A673 (cell line): ENCODE results near the gene RASA1. TPM values are rescaled to one million over a fixed set of nuclear protein-coding genes. Genes with fewer than 3 reads are reported as not detected.

Source experiments
- BruUV-seq: library from RNA; stranded (reverse); fragments of 400-500 nt; replicated peaks from 2 replicates; lab custom pipeline; 2021; lab: Mats Ljungman, UMichigan
- CTCF ChIA-PET: fragments of 300-600 bp; sonication (Branson Sonifier 250); formaldehyde crosslinking; loops from one replicate; lab custom pipeline; 2022; ENCODE audit warnings: antibody characterized with exemption; lab: Charles Lee
- POLR2A ChIA-PET: fragments of 300-600 bp; sonication (Branson Sonifier 250); formaldehyde crosslinking; loops from one replicate; lab custom pipeline; 2022; ENCODE audit warnings: antibody characterized with exemption; ENCODE audit not compliant: low non-redundant PET; lab: Charles Lee
- DNase-seq: peaks from one replicate; pipeline ENCODE4 v3.0.0-alpha.2; 2015; ENCODE audit warnings: low spot score
- H3K27ac ChIP-seq: fragments of 200-600 bp; sonication (generic); 2 replicates; pipeline ENCODE4 v1.5.1; 2016; ENCODE audit warnings: mixed run types, low read depth, mild to moderate bottlenecking, mixed read lengths, antibody characterized with exemption, low read length; ENCODE audit not compliant: poor library complexity, severe bottlenecking
- H3K27me3 ChIP-seq: fragments of 200-600 bp; sonication (generic); replicated peaks from 2 replicates; pipeline ENCODE4 v1.6.1; 2017; ENCODE audit warnings: mixed run types, low read depth, mild to moderate bottlenecking, mixed read lengths, antibody characterized with exemption, low read length; ENCODE audit not compliant: insufficient read depth, poor library complexity
- H3K36me3 ChIP-seq: fragments of 200-600 bp; sonication (generic); 2 replicates; pipeline ENCODE4 v1.6.1; 2016; ENCODE audit warnings: mixed run types, mild to moderate bottlenecking, mixed read lengths, antibody characterized with exemption, low read length; ENCODE audit not compliant: insufficient read depth, poor library complexity, severe bottlenecking
- H3K4me1 ChIP-seq: fragments of 200-600 bp; sonication (generic); 2 replicates; pipeline ENCODE4 v1.6.1; 2017; ENCODE audit warnings: mixed run types, mild to moderate bottlenecking, mixed read lengths, antibody characterized with exemption, low read length; ENCODE audit not compliant: insufficient read depth, poor library complexity, severe bottlenecking
- H3K4me3 ChIP-seq: fragments of 200-600 bp; sonication (generic); 2 replicates; pipeline ENCODE4 v1.5.1; 2016; ENCODE audit warnings: low read depth, mixed run types, mild to moderate bottlenecking, mixed read lengths, low read length; ENCODE audit not compliant: poor library complexity, severe bottlenecking
- H3K9me3 ChIP-seq: fragments of 200-600 bp; sonication (generic); 2 replicates; pipeline ENCODE4 v1.6.1; 2016; ENCODE audit warnings: mixed run types, low read depth, mild to moderate bottlenecking, mixed read lengths, antibody characterized with exemption, low read length; ENCODE audit not compliant: poor library complexity, severe bottlenecking
- CTCF ChIP-seq: fragments of 300-800, 200-600 bp; sonication (generic); conservative IDR thresholded peaks from 2 replicates; pipeline ENCODE4 v1.5.1; 2017; ENCODE audit warnings: low read depth, mild to moderate bottlenecking, antibody characterized with exemption, low read length, moderate library complexity, mixed read lengths
- EZH2 ChIP-seq: fragments of 200-600 bp; sonication (generic); IDR thresholded peaks from 2 replicates; pipeline ENCODE4 v1.6.1; 2017; ENCODE audit warnings: borderline replicate concordance, low read depth, mild to moderate bottlenecking, mixed read lengths, antibody characterized with exemption, low read length; ENCODE audit not compliant: poor library complexity, severe bottlenecking
- intact Hi-C: fragments of 100-400 bp; cut with micrococcal nuclease; formaldehyde crosslinking; loops from one replicate; pipeline ENCODE4 v1.10.0; 2022; ENCODE audit not compliant: unreplicated experiment
- total RNA-seq: library from RNA; stranded (reverse); gene quantifications from 2 replicates; pipeline ENCODE4 v1.2.3, GENCODE V29; 2021

RASA1 gene
- total RNA-seq, 1 experiment from 2014 or later, result 34.2 TPM

GRCh38 chr5:87433945-87434344 is 166.3 kb downstream of the RASA1 start:
- Histone ChIP-seq H3K9me3 (no peaks in the 10 kb centered on the region), H3K27ac (no peak overlapping the region), H3K4me1 (no peaks in the 10 kb centered on the region), H3K4me3 (no peak overlapping the region), H3K27me3 (no peaks in the 10 kb centered on the region), H3K36me3 (no peaks in the 10 kb centered on the region)
- ChIA-PET CTCF (no interaction called here), POLR2A (no interaction called here)
- intact Hi-C loops, result no loop called here
- DNase-seq, result no peak
- no TSS peak for BruUV-seq
- TF ChIP-seq EZH2 (no peak), CTCF (no peak)

- no peak for DNase-seq
- H3K27me3 ChIP-seq, result no peaks in the 10 kb centered on the region
- BruUV-seq, result no TSS peak
- POLR2A ChIA-PET, result no interaction called here
- H3K4me3 ChIP-seq, result no peak overlapping the region
- H3K9me3 ChIP-seq, result no peaks in the 10 kb centered on the region
- CTCF ChIA-PET, result no interaction called here
- intact Hi-C loops, result no loop called here
- H3K36me3 ChIP-seq, result no peaks in the 10 kb centered on the region
- no peaks in the 10 kb centered on the region for H3K4me1 ChIP-seq
- no peak for TF ChIP-seq CTCF
- no peak for TF ChIP-seq EZH2
- no peak overlapping the region for H3K27ac ChIP-seq
Measured at GRCh38 chr5:87434461-87434860, 166.8 kb downstream of the RASA1 start.

- POLR2A ChIA-PET, result no interaction called here
- H3K36me3 ChIP-seq, result no peaks in the 10 kb centered on the region
- no peaks in the 10 kb centered on the region for H3K9me3 ChIP-seq
- H3K27ac ChIP-seq, result no peak overlapping the region
- CTCF ChIA-PET, result no interaction called here
- H3K4me3 ChIP-seq, result no peak overlapping the region
- TF ChIP-seq CTCF (no peak), EZH2 (no peak)
- intact Hi-C loops, result no loop called here
- no TSS peak for BruUV-seq
- H3K4me1 ChIP-seq, result no peaks in the 10 kb centered on the region
- H3K27me3 ChIP-seq, result no peaks in the 10 kb centered on the region
- no peak for DNase-seq
Measured at GRCh38 chr5:87435144-87435694, 167.5 kb downstream of the RASA1 start.
